ENCODE data around the gene HBP1. TPM values are rescaled to one million over a fixed set of nuclear protein-coding genes. Genes with fewer than 3 reads are reported as not detected.

The HBP1 gene
- total and polyA plus RNA-seq, 2 of the 8 experiments (the other 6 are each of a cell fraction or from before 2014, with no cell fraction given) = 28.9 to 29.2 TPM

- no peaks in the 10 kb centered on the region for H4K20me1 ChIP-seq (replicated peaks in 1 of 2; ENCODE audit: control insufficient read depth in 1 of 2, insufficient read depth in 2 of 2, low read length in 2 of 2)
- H2BK12ac ChIP-seq (ENCODE audit: low read depth, low read length) = no peak overlapping the region
- H3K27ac ChIP-seq (ENCODE audit: low read depth, low read length) = no peak overlapping the region
- H3K36me3 ChIP-seq (ENCODE audit: control insufficient read depth in 2 of 4, insufficient read depth in 4 of 4, low read length in 3 of 4) = no peaks in the 10 kb centered on the region
- H3K79me2 ChIP-seq (ENCODE audit: control insufficient read depth in 1 of 2, insufficient read depth in 2 of 2, low read length in 2 of 2) = no peaks in the 10 kb centered on the region
- H2BK20ac ChIP-seq (ENCODE audit: low read length) = no peak overlapping the region
- no peaks in the 10 kb centered on the region for H3K79me1 ChIP-seq (ENCODE audit: low read depth, low read length)
- peak; percentile 7 for FAIRE-seq
- no peak overlapping the region for H4K8ac ChIP-seq (ENCODE audit: extremely low read depth, insufficient read depth, low read length)
- no peak overlapping the region for H3K18ac ChIP-seq (ENCODE audit: extremely low read depth, low read length)
- H3K23me2 ChIP-seq (ENCODE audit: low read depth, low read length) = no peaks in the 10 kb centered on the region
- no peak overlapping the region for H3K23ac ChIP-seq (ENCODE audit: insufficient read length)
- H3K4ac ChIP-seq (replicated peaks; ENCODE audit: insufficient read length, low read depth, low read length) = no peak overlapping the region
- no peak overlapping the region for H4K5ac ChIP-seq (ENCODE audit: insufficient read length, low read depth, low read length)
- no peak overlapping the region for H3K9ac ChIP-seq (replicated peaks in 1 of 4; ENCODE audit: extremely low read depth in 1 of 4, low read depth in 3 of 4, low read length in 3 of 4)
- no peak overlapping the region for H3K4me2 ChIP-seq (ENCODE audit: insufficient read depth in 1 of 2, low read depth in 2 of 2, low read length in 2 of 2)
- no peaks in the 10 kb centered on the region for H3K9me3 ChIP-seq (ENCODE audit: insufficient read depth in 2 of 2, low read depth in 1 of 2, low read length in 1 of 2)
- no peak overlapping the region for H3K56ac ChIP-seq (replicated peaks; ENCODE audit: insufficient read length, low read depth, low read length)
- WGBS, 2 experiments (ENCODE audit: extremely low coverage in 1 of 2, insufficient coverage in 1 of 2, insufficient read length in 1 of 2, insufficient replicate concordance in 2 of 2, low coverage in 1 of 2, low lambda C conversion rate in 2 of 2, missing lambda C conversion rate in 1 of 2) = 89% methylated on average over 7 of the region's 7 CpGs; no CpG with 5 or more reads in 1 of the 2 experiments
- H2BK15ac ChIP-seq (ENCODE audit: low read length) = no peak overlapping the region
- no peak overlapping the region for H2AFZ ChIP-seq (ENCODE audit: low read length)
- H3K14ac ChIP-seq (ENCODE audit: insufficient read length) = no peak overlapping the region
- no peak overlapping the region for H4K91ac ChIP-seq (replicated peaks; ENCODE audit: insufficient read length, low read length)
- DNase-seq (ENCODE audit: low read depth in 1 of 2, low spot score in 2 of 2) = no peak
- ChIA-PET POLR2A (ENCODE audit: partially characterized antibody) (no interaction called here), CTCF (ENCODE audit: partially characterized antibody) (interaction anchor here (0.6 to 4.6 kb wide), 10 partner anchors 8 to 587 kb away, joined by 3 to 23 read pairs (median 4); no protein-coding TSS in a partner anchor)
- peaks cover 0 to 4% (median 0%) of the 10 kb centered on the region in 4 experiments; a peak in 2 of 7 replicates for H3K4me1 ChIP-seq (replicated peaks in 1 of 4; ENCODE audit: control insufficient read depth in 3 of 4, insufficient read depth in 4 of 4, low read length in 3 of 4)
- H2BK5ac ChIP-seq (ENCODE audit: low read depth, low read length) = no peak overlapping the region
- H2AK5ac ChIP-seq (ENCODE audit: low read depth, low read length) = no peak overlapping the region
- H3K27me3 ChIP-seq (replicated peaks in 1 of 4; ENCODE audit: control insufficient read depth in 3 of 4, extremely low read depth in 1 of 4, insufficient read depth in 3 of 4, low read length in 3 of 4) = no peaks in the 10 kb centered on the region
- H2BK120ac ChIP-seq (replicated peaks; ENCODE audit: low read depth, low read length) = no peak overlapping the region
- H3K4me3 ChIP-seq (ENCODE audit: extremely low read depth in 1 of 4, insufficient read depth in 2 of 4, low read depth in 3 of 4, low read length in 4 of 4) = no peak overlapping the region
- TF ChIP-seq CTBP2 (IDR thresholded peaks at IDR 0.05; ENCODE audit: borderline replicate concordance, insufficient read depth, insufficient read length, low read length) (no peak), HDAC6 (IDR thresholded peaks at IDR 0.05; ENCODE audit: low read depth, low read length) (no peak), JUND (IDR thresholded peaks at IDR 0.05; ENCODE audit: low read length) (no peak), ASH2L (IDR thresholded peaks at IDR 0.05; ENCODE audit: low read length) (no peak), SP2 (IDR thresholded peaks at IDR 0.05; ENCODE audit: low read length) (no peak), POLR2AphosphoS5 (IDR thresholded peaks at IDR 0.05; ENCODE audit: low read depth, low read length) (no peak), SIN3A (conservative IDR thresholded peaks at IDR 0.05 in 1 of 2, IDR thresholded peaks at IDR 0.05 in 1 of 2; ENCODE audit: low read depth in 1 of 2, low read length in 2 of 2) (no peak), RAD21 (IDR thresholded peaks at IDR 0.05 in 1 of 2, conservative IDR thresholded peaks at IDR 0.05 in 1 of 2; ENCODE audit: low read depth in 2 of 2, low read length in 2 of 2) (no peak), RFX5 (IDR thresholded peaks at IDR 0.05; ENCODE audit: borderline replicate concordance, low read depth, low read length) (no peak), RBBP5 (IDR thresholded peaks at IDR 0.05; ENCODE audit: borderline replicate concordance, low read depth, low read length) (no peak)
Observed at GRCh38 chr7:107138696-107139420, 29.9 kb upstream of the HBP1 start.

Data from H1 (cell line).